GM12878 (cell line): ENCODE data around the gene PLEKHA6. TPM values are rescaled to one million over a fixed set of nuclear protein-coding genes. Genes with fewer than 3 reads are reported as not detected.

Experiments
- ATAC-seq: fragments of 200-7000 bp; cut with Tn5 transposase; 3 replicates; pipeline ENCODE4 v1.9.1; 2020; ENCODE audit warnings: mild to moderate bottlenecking, moderate library complexity
- BruUV-seq: library from RNA; stranded (reverse); fragments of 400-500 nt; replicated peaks from 2 replicates; lab custom pipeline; 2021; lab: Mats Ljungman, UMichigan
- CTCF ChIA-PET: fragments of 300-600 bp; sonication (Branson Sonifier 250); formaldehyde crosslinking; extraction: SDS; loops from one replicate; lab custom pipeline; 2021; ENCODE audit warnings: inconsistent platforms; lab: Yijun Ruan, JAX
- POLR2A ChIA-PET: fragments of 350-600 bp; formaldehyde crosslinking; extraction: SDS; loops from one replicate; lab custom pipeline; 2021; ENCODE audit warnings: inconsistent platforms; lab: Charles Lee
- RAD21 ChIA-PET: fragments of 300-600 bp; sonication (Branson Sonifier 250); formaldehyde crosslinking; loops from one replicate; lab custom pipeline; 2023; ENCODE audit warnings: antibody characterized with exemption; ENCODE audit not compliant: unreplicated experiment; lab: Charles Lee
- SMC1A ChIA-PET: fragments of 300-600 bp; sonication (Branson Sonifier 250); formaldehyde crosslinking; loops from one replicate; lab custom pipeline; 2023; ENCODE audit not compliant: unreplicated experiment, uncharacterized antibody; lab: Charles Lee
- DNase-seq: peaks from one replicate; pipeline ENCODE4 v3.0.0-alpha.2; 2011; ENCODE audit warnings: low read depth, low spot score
- FAIRE-seq: peaks from 3 replicates; lab custom pipeline; 2011; peaks lifted over from hg19 to GRCh38; lab: Jason Lieb, UNC
- H2AFZ ChIP-seq: 2 replicates; pipeline ENCODE4 v1.6.0; 2011; ENCODE audit warnings: low read depth, low read length, control low read depth; ENCODE audit not compliant: control insufficient read depth
- H3K27ac ChIP-seq: 2 replicates; pipeline ENCODE4 v1.5.1; 2011; ENCODE audit warnings: control low read depth; ENCODE audit not compliant: control insufficient read depth, insufficient read depth
- H3K27me3 ChIP-seq, 2 experiments: replicated peaks in 1 of 2; 2 replicates each; pipeline versions ENCODE4 v1.6.0 to v1.6.1; 2011; ENCODE audit warnings: low read length in 1 of 2; ENCODE audit not compliant: control insufficient read depth in 2 of 2, insufficient read depth in 2 of 2
- H3K36me3 ChIP-seq, 2 experiments: 2 replicates each; pipeline ENCODE4 v1.5.1; 2011; ENCODE audit warnings: low read length in 1 of 2; ENCODE audit not compliant: control insufficient read depth in 2 of 2, insufficient read depth in 2 of 2
- H3K4me1 ChIP-seq: 2 replicates; pipeline ENCODE4 v1.6.1; 2011; ENCODE audit warnings: mild to moderate bottlenecking, low read length, moderate library complexity, mixed read lengths; ENCODE audit not compliant: control insufficient read depth, insufficient read depth
- H3K4me2 ChIP-seq: 2 replicates; pipeline ENCODE4 v1.6.0; 2011; ENCODE audit warnings: control low read depth; ENCODE audit not compliant: control insufficient read depth, insufficient read depth
- H3K4me3 ChIP-seq: fragments of 200-600 bp; sonication (generic); 2 replicates; pipeline ENCODE4 v1.5.1; 2016
- H3K79me2 ChIP-seq: 2 replicates; pipeline ENCODE4 v1.6.0; 2011; ENCODE audit warnings: low read length; ENCODE audit not compliant: control insufficient read depth, insufficient read depth
- H3K9ac ChIP-seq: 2 replicates; pipeline ENCODE4 v1.8.0; 2011; ENCODE audit warnings: low read length, control low read depth, mixed read lengths; ENCODE audit not compliant: control insufficient read depth, insufficient read depth
- H3K9me3 ChIP-seq: replicated peaks from 3 replicates; pipeline ENCODE4 v1.5.1; 2011; ENCODE audit warnings: mild to moderate bottlenecking, low read length; ENCODE audit not compliant: control insufficient read depth, insufficient read depth
- H4K20me1 ChIP-seq: 2 replicates; pipeline ENCODE4 v1.6.0; 2011; ENCODE audit not compliant: control insufficient read depth, insufficient read depth
- CUX1 ChIP-seq: IDR thresholded peaks from 2 replicates; pipeline ENCODE4 v1.6.1; 2012; ENCODE audit warnings: improper control_type of control experiment, low read depth, low read length; ENCODE audit not compliant: insufficient replicate concordance
- JUND ChIP-seq: IDR thresholded peaks from 2 replicates; pipeline ENCODE4 v1.6.1; 2012; ENCODE audit warnings: low read depth, mild to moderate bottlenecking, low read length, improper control_type of control experiment, moderate library complexity
- TAF1 ChIP-seq: IDR thresholded peaks from 2 replicates; pipeline ENCODE4 v1.6.1; 2011; ENCODE audit warnings: mild to moderate bottlenecking, low read depth, low read length, borderline replicate concordance
- TBL1XR1 ChIP-seq: IDR thresholded peaks from 2 replicates; pipeline ENCODE4 v1.6.1; 2012; ENCODE audit warnings: low read depth, low read length, improper control_type of control experiment
- TCF12 ChIP-seq: IDR thresholded peaks from 2 replicates; pipeline ENCODE4 v1.6.1; 2011; ENCODE audit warnings: low read depth, mild to moderate bottlenecking, low read length
- TCF7 ChIP-seq: IDR thresholded peaks from 2 replicates; pipeline ENCODE4 v1.6.1; 2014; ENCODE audit warnings: antibody characterized with exemption, borderline replicate concordance
- WGBS: methylation state at CpG from one replicate; pipeline ENCODE4 v1.1.6; 2016; ENCODE audit warnings: low lambda C conversion rate; ENCODE audit not compliant: insufficient replicate concordance, insufficient coverage; ENCODE audit errors: missing lambda C conversion rate; 5-methylcytosine and 5-hydroxymethylcytosine counted together
- in situ Hi-C: fragments of 300-500 bp; cut with MboI; formaldehyde crosslinking; loops from 9 replicates; pipeline ENCODE4 v1.14.3; 2018; ENCODE audit warnings: mixed read lengths
- intact Hi-C: fragments of 100-400 bp; cut with micrococcal nuclease; formaldehyde crosslinking; loops from one replicate; pipeline ENCODE4 v1.14.2; 2022; ENCODE audit not compliant: unreplicated experiment
- polyA plus RNA-seq, 11 experiments: library from polyadenylated mRNA; depleted of rRNA in 4 of 11; unstranded in 6 of 11; stranded (reverse) in 5 of 11; fragments of >200 nt; fragmentation: Nextera tagmentation in 4 of 11; fragmentation: Illumina TruSeq in 1 of 11; extraction: Ambion mirVana in 4 of 11; extraction: Trizol in 1 of 11; gene quantifications; 1 replicate in 1 of 11; 2 replicates in 10 of 11; pipeline versions ENCODE4 v1.2.1 to v1.2.3, GENCODE V29; 2011 to 2016; ENCODE audit warnings: inconsistent platforms in 2 of 11, missing spikeins in 2 of 11, low read depth in 1 of 11
- total RNA-seq, 4 experiments: library from RNA; depleted of rRNA in 3 of 4; stranded (reverse); fragments of >200 nt in 3 of 4; fragmentation: Illumina TruSeq in 1 of 4; extraction: Trizol in 1 of 4; gene quantifications; 2 replicates each; pipeline versions ENCODE4 v1.2.1 to v1.2.3, GENCODE V29; 2013 to 2021

PLEKHA6 gene
- total and polyA plus RNA-seq, 10 of the 15 experiments (the other 5 are each of a cell fraction or from before 2014, with no cell fraction given), result 0.04 to 0.81 (median 0.19) TPM; not detected in 4

GRCh38 chr1:204285436-204286305 lies 74.1 kb downstream of the PLEKHA6 start:
- Histone ChIP-seq H2AFZ (no peak overlapping the region), H3K4me3 (no peak overlapping the region), H3K36me3 (no peaks in the 10 kb centered on the region), H3K4me2 (no peak overlapping the region), H3K79me2 (no peaks in the 10 kb centered on the region), H3K27me3 (peaks cover 1 to 6% of the 10 kb centered on the region in 2 experiments), H3K4me1 (no peaks in the 10 kb centered on the region), H4K20me1 (no peaks in the 10 kb centered on the region), H3K27ac (no peak overlapping the region), H3K9me3 (no peaks in the 10 kb centered on the region), H3K9ac (no peak overlapping the region)
- ChIA-PET POLR2A (interaction anchor here (0.7 kb wide), 1 partner anchor 29 kb away, joined by 3 read pairs; no protein-coding TSS in a partner anchor), SMC1A (interaction anchor here (0.6 kb wide), 1 partner anchor 145 kb away, joined by 3 read pairs; no protein-coding TSS in a partner anchor), CTCF (interaction anchor here (1.2 kb wide), 2 partner anchors 10 to 113 kb away, joined by 4 to 5 read pairs; no protein-coding TSS in a partner anchor), RAD21 (no interaction called here)
- in situ Hi-C loops (no loop called here), intact Hi-C loops (no loop called here)
- DNase-seq (no peak), FAIRE-seq (no peak), ATAC-seq (no peak)
- BruUV-seq, result no TSS peak
- 26% methylated on average over 12 of the region's 13 CpGs for WGBS
- no peak for TF ChIP-seq TCF12
- TF ChIP-seq TCF7, result no peak
- no peak for TF ChIP-seq CUX1
- TF ChIP-seq TAF1, result no peak
- TF ChIP-seq TBL1XR1, result no peak
- no peak for TF ChIP-seq JUND
